Uterus (tissue), 2 donors: ENCODE results near the gene IBTK.

ENCODE experiments used
- POLR2A ChIP-seq, 2 donors: fragments of 450-650 bp; IDR thresholded peaks; one replicate each; pipeline ENCODE4 v1.6.1; 2016; ENCODE audit warnings: antibody characterized with exemption in 2 of 2, mild to moderate bottlenecking in 1 of 2, moderate library complexity in 1 of 2
- TF ChIP-seq, protein P1 (sequence below), 4 experiments: fragments of 200-600 bp in 2 of 4; fragments of 450-650 bp in 2 of 4; sonication (generic) in 2 of 4; IDR thresholded peaks; one replicate each; pipeline ENCODE4 v1.5.1; 2016 to 2019; ENCODE audit warnings: antibody characterized with exemption in 4 of 4, mild to moderate bottlenecking in 2 of 4, moderate library complexity in 1 of 4

DNA sequence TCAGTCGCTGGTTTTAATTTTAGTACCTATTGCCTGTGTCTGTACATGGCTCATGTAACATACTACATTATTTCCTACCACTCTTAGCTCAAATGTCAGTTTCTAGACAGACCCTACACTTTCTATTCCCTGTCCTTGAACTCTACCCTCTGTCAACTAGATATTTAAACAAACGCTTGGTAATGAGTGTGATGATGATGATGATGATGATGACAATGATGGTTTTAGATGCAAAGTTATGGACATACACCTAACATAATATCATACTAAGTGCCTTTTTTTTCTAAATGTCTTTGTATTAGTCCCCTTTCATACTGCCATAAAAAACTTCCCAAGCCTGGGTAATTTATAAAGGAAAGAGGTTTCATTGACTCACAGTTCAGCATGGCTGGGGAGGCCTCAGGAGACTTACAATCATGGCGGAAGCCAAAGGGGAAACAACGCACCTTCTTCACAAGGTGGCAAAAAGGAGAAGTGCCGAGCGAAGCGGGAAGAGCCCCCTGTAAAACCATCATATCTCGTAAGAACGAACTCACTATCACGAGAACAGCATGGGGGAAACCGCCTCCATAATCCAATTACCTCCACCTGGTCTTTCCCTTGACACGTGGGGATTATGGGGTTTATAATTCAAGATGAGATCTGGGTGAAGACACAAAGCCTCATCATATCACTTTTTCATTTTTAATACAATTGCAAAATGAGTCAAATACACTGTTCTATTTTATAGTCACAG is 87.1 kb downstream of the IBTK start:
- TF ChIP-seq, protein P1, sequence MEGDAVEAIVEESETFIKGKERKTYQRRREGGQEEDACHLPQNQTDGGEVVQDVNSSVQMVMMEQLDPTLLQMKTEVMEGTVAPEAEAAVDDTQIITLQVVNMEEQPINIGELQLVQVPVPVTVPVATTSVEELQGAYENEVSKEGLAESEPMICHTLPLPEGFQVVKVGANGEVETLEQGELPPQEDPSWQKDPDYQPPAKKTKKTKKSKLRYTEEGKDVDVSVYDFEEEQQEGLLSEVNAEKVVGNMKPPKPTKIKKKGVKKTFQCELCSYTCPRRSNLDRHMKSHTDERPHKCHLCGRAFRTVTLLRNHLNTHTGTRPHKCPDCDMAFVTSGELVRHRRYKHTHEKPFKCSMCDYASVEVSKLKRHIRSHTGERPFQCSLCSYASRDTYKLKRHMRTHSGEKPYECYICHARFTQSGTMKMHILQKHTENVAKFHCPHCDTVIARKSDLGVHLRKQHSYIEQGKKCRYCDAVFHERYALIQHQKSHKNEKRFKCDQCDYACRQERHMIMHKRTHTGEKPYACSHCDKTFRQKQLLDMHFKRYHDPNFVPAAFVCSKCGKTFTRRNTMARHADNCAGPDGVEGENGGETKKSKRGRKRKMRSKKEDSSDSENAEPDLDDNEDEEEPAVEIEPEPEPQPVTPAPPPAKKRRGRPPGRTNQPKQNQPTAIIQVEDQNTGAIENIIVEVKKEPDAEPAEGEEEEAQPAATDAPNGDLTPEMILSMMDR (IDR thresholded peaks at IDR 0.05) = no peak
- TF ChIP-seq POLR2A (IDR thresholded peaks at IDR 0.05) = no peak
